22Rv1 (cell line): Measurements from ENCODE around the gene TXNRD2.

Experiments
- H3K27ac ChIP-seq: fragments of 450-650 bp; 2 replicates; pipeline ENCODE4 v1.5.1; 2017
- CTCF ChIP-seq: fragments of 450-650 bp; IDR thresholded peaks from 2 replicates; pipeline ENCODE4 v1.5.1; 2017; ENCODE audit warnings: mild to moderate bottlenecking
- ZFX ChIP-seq: fragments of 450-650 bp; IDR thresholded peaks from 2 replicates; pipeline ENCODE4 v1.6.1; 2017; ENCODE audit warnings: antibody characterized with exemption, borderline replicate concordance

The TXNRD2 gene

DNA sequence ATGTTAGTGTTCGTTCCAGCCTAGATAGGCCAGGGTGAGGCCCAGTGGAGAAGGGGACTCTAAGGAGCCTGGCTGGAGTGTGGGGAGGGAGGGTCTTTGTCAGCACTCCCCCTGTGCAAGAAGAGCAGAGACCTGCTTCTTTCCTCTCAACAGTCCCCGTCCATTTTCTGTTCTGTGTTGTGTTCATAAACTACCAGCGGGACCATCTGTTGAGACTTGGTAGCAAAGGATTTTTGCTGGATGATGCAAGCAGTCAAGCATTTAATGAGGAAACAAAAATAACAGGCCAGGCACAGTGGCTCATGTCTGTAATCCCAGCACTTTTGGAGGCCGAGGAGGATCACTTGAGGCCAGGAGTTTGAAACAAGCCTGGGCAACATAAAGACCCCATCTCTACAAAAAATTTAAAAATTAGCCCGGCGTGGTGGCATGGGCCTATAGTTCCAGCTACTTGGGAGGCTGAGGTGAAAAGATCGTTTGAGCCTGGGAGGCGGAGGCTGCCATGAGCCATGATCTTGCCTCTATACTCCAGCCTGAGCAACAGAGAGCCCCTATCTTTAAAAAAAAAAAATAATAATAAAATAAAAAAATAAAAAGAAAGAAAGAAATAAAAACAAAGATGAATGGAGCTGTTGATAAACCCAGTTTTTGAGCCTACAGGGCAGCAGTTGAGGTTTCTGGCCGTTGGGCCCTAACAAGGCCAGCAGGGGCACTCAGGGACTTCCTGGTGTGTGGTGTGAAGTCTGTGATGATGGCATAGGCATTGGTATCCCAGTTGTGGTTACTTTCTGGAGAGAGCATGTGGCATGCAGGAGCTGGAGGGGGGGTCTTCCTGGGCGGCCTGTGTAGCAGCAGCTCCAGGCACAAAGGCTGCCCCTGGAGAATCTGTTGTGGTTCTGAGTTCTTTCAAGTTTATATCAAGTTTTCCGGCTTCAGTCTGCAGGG, 1.7 kb upstream of the TXNRD2 start:
- TF ChIP-seq ZFX, result no peak
- TF ChIP-seq CTCF, result no peak
- peak overlapping the region; percentile 79 for H3K27ac ChIP-seq

GRCh38 chr22:19942157-19943081, 801 bp upstream of the TXNRD2 start:
- TF ChIP-seq ZFX, result no peak
- H3K27ac ChIP-seq, result peak overlapping the region; percentile 79

GRCh38 chr22:19940536-19941364, 868 bp downstream of the TXNRD2 start:
- peak overlapping the region; percentile 79 for H3K27ac ChIP-seq
- TF ChIP-seq ZFX, result no peak
- no peak for TF ChIP-seq CTCF

GRCh38 chr22:19937616-19938473, 3.8 kb downstream of the TXNRD2 start:
- H3K27ac ChIP-seq, result peak overlapping the region; percentile 94
- TF ChIP-seq CTCF (no peak), ZFX (no peak)

DNA sequence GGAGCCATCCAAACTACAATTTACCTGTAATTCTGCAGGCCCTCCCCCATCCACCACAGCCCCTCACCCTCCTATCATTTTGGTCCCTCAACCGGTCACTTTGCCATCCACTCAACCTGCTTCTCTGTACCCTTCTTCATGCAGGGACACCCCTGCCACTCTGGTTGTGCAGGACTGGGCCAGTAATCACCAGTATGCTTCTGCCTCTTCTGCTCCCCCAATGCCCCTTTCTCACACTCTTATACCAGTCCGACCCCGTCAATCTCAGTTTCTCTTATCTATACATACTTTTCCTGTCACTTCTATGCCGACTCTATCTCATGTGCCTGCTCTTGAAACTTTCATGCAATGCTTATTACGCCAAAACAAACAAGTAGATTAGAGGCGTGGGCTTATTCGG, 5.1 kb downstream of the TXNRD2 start:
- H3K27ac ChIP-seq, result peak overlapping the region; percentile 94
- no peak for TF ChIP-seq CTCF
- TF ChIP-seq ZFX, result no peak

DNA sequence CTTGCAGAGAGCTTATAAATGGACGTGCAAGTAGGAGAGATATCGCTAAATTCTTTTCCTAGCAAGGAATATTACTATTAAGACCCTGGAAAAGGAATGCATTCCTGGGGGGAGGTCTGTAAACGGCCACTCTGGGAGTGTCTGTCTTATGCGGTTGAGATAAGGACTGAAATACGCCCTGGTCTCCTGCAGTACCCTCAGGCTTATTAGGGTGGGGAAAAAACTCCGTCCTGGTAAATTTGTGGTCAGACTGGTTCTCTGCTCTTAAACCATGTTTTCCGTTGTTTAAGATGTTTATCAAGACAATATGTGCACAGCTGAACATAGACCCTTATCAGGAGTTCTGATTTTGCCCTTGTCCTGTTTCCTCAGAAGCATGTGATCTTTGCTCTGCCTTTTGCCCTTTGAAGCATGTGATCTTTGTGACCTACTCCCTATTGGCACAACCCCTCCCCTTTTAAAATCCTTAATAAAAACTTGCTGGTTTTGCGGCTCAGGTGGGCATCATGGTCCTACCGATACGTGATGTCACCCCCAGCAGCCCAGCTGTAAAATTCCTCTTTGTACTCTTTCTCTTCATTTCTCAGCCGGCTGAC, 6.4 kb downstream of the TXNRD2 start:
- peak overlapping the region; percentile 60 for H3K27ac ChIP-seq
